Stomach (tissue), 4 donors: ENCODE results near the gene SORCS1.

Experiments
- EP300 ChIP-seq: sonication (generic); formaldehyde crosslinking; IDR thresholded peaks from one replicate; pipeline ENCODE4 v1.6.1; 2017; ENCODE audit warnings: antibody characterized with exemption
- POLR2A ChIP-seq, 4 donors: fragments of 450-650 bp; IDR thresholded peaks; one replicate each; pipeline ENCODE4 v1.6.1; 2016; ENCODE audit warnings: antibody characterized with exemption in 4 of 4, control low read depth in 2 of 4, mild to moderate bottlenecking in 1 of 4, moderate library complexity in 1 of 4
- POLR2AphosphoS5 ChIP-seq, 3 donors: sonication (generic); formaldehyde crosslinking; IDR thresholded peaks; one replicate each; pipeline ENCODE4 v1.6.1; 2016; ENCODE audit warnings: antibody characterized with exemption in 3 of 3
- TF ChIP-seq, protein P1 (sequence below), 7 experiments: fragments of 450-650 bp in 4 of 7; fragments of 200-600 bp in 3 of 7; sonication (generic) in 3 of 7; IDR thresholded peaks; one replicate each; pipeline ENCODE4 v1.5.1; 2016 to 2019; ENCODE audit warnings: antibody characterized with exemption in 7 of 7, control low read depth in 2 of 7, mild to moderate bottlenecking in 1 of 7

GRCh38 chr10:107144490-107144889 is 20.0 kb downstream of the SORCS1 start:
- TF ChIP-seq, protein P1, sequence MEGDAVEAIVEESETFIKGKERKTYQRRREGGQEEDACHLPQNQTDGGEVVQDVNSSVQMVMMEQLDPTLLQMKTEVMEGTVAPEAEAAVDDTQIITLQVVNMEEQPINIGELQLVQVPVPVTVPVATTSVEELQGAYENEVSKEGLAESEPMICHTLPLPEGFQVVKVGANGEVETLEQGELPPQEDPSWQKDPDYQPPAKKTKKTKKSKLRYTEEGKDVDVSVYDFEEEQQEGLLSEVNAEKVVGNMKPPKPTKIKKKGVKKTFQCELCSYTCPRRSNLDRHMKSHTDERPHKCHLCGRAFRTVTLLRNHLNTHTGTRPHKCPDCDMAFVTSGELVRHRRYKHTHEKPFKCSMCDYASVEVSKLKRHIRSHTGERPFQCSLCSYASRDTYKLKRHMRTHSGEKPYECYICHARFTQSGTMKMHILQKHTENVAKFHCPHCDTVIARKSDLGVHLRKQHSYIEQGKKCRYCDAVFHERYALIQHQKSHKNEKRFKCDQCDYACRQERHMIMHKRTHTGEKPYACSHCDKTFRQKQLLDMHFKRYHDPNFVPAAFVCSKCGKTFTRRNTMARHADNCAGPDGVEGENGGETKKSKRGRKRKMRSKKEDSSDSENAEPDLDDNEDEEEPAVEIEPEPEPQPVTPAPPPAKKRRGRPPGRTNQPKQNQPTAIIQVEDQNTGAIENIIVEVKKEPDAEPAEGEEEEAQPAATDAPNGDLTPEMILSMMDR (IDR thresholded peaks at IDR 0.05) = no peak
- TF ChIP-seq EP300 = no peak
- TF ChIP-seq POLR2AphosphoS5 (IDR thresholded peaks at IDR 0.05) = no peak
- no peak for TF ChIP-seq POLR2A (IDR thresholded peaks at IDR 0.05)
